GM03348 (cell line): ENCODE results near the gene JKAMP.

Experiments
- DNase-seq: peaks from one replicate; pipeline ENCODE4 v3.0.0; 2012; ENCODE audit warnings: low spot score

The JKAMP gene

DNA sequence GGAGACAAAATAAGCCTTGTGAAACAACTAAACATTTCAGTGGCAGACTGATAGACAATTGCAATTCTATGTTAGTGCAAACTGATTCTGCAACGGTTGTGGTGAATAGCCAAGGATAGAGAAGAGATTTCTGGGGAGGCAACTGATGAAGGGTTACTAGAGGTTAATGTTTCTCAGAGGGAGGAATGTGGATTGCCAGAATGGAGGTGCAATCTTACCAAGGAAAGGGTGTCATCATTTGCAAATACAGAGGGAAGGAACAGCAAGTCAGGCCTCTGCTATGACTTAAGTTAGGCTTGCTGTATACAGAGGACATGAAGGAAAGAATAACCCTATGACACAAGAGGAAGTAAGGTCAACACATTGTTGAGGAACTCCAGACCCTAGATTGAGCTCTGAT is 56.5 kb downstream of the JKAMP start:
- DNase-seq, result no peak

DNA sequence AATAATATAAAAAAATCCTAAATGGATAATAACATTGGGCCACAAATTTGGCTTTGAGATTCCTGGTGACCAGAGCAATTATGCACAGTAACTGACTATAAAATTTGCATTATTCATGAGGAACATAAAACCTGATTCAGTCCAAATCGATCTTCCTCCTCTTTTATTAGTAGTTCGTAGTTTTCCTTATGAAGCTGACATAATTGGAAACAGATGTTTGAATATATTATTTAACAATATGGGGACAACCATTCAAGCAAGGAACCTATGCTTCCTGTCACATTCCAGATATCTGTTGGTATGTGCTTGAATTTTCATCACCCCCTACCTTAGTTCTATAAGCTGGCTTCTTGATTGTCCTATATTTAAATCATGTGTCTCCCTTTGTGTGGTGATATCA is 57.4 kb downstream of the JKAMP start:
- DNase-seq, result no peak

DNA sequence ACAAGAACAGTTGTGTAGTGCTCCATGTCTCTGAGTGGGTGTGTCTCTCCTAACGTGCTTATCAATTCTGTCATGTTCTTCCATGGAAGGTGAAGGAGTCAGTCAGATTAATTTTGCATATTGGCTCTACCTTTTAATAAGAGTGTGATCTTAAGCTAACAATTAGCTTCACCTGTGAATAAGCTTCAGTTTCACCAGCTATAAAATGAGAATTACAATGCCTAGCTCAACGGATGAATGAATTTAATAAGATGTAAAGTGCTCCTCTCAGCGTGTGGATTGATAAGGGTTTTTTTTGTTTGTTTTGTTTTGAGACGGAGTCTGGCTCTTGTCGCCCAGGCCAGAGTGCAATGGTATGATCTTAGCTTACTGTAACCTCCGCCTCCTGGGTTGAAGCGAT is 59.6 kb downstream of the JKAMP start:
- no peak for DNase-seq

DNA sequence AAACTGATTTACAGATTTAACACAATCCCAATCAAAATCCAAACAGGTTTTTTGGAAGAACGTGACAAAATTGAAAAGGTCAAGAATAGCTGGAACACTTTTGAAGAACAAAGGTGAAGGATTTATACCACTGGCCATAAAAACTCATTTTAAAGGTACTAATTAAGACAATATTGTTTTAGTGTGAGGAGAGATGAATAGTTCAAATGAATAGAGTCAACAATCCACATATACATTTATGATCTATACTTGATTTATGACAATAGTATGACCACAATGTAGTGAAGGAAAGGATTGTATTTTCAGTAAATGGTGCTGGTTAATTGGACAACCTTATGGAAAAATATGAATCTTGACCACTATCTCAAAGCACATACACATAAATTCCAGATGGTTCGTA is 63.0 kb downstream of the JKAMP start:
- DNase-seq, result no peak
